Measurements from ENCODE around the gene TMEM89.

Gene TMEM89

DNA sequence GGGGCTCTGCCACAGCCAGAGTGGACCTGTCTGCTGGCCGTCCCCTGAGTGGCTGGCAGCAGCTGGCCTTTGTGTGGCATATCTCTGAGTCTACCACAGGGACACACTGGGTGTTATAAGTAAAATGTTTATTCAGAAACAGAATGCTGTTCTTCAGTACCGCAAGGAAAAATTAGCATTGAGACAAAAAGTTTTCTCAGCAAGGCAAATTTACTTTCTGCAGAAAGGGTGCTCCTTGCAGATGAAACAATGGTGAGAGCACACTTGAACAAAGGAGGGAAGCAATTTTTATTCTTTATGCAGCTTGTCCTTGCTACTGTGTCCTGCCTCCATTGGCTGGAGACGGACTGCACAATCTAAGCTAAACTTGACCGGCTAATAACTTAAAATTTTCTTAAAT, 4.0 kb downstream of the TMEM89 start:
- H3K4me3 ChIP-seq (ENCODE audit: low read depth, low read length) = no peak overlapping the region
- in situ Hi-C loops (cut with HindIII; ENCODE audit: low sequenced_read_pairs) = no loop called here
- TF ChIP-seq CTCF (IDR thresholded peaks at IDR 0.05; ENCODE audit: low read depth, low read length, missing control alignments) = no peak
- DNase-seq (ENCODE audit: low read depth) = no peak

DNA sequence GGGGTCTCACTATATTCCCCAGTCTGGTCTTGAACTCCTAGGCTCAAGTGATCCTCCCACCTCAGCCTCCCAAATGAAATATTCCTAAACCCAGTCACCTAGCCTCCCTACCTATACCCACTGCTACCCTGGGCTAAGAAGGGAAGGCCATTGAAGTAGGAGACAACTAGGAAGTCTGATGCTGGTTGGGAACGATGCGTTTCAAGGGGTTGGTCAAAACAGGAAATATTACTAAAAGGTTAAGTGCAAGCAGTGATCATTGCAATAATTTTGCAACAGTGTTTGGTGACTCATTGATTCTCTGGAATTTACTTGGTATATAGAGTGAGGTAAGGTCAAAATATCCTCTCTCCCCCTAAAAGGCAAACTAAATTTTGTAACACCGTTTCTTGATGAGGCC, 7.5 kb downstream of the TMEM89 start:
- no peak for TF ChIP-seq CTCF (IDR thresholded peaks at IDR 0.05; ENCODE audit: low read depth, low read length, missing control alignments)
- in situ Hi-C loops (cut with HindIII; ENCODE audit: low sequenced_read_pairs) = no loop called here

GRCh38 chr3:48612309-48612708, 9.3 kb downstream of the TMEM89 start:
- no peak for DNase-seq (ENCODE audit: low read depth)
- no peak for TF ChIP-seq CTCF (IDR thresholded peaks at IDR 0.05; ENCODE audit: low read depth, low read length, missing control alignments)
- H3K4me3 ChIP-seq (ENCODE audit: low read depth, low read length) = no peak overlapping the region
- in situ Hi-C loops (cut with HindIII; ENCODE audit: low sequenced_read_pairs) = no loop called here

More for the DNA sequence above, 7.5 kb downstream of the TMEM89 start:
- no peak for DNase-seq (ENCODE audit: low read depth)
- no peak overlapping the region for H3K4me3 ChIP-seq (ENCODE audit: low read depth, low read length)

GRCh38 chr3:48609088-48610005, 12.2 kb downstream of the TMEM89 start, which contains the start of gene UQCRC1:
Gene UQCRC1 (minus strand): TSS chr3:48609646. CDS start chr3:48609620, 26 bp downstream.
- peak within 1 kb of the TSS; percentile 94 for H3K4me3 ChIP-seq (ENCODE audit: low read depth, low read length)
- DNase-seq (ENCODE audit: low read depth) = peak; percentile 85
- peak; percentile 70 for TF ChIP-seq CTCF (IDR thresholded peaks at IDR 0.05; ENCODE audit: low read depth, low read length, missing control alignments)
- in situ Hi-C loops (cut with HindIII; ENCODE audit: low sequenced_read_pairs) = no loop called here

GRCh38 chr3:48607519-48607918, 14.1 kb downstream of the TMEM89 start:
- no peak for TF ChIP-seq CTCF (IDR thresholded peaks at IDR 0.05; ENCODE audit: low read depth, low read length, missing control alignments)
- no peak overlapping the region for H3K4me3 ChIP-seq (ENCODE audit: low read depth, low read length)
- in situ Hi-C loops (cut with HindIII; ENCODE audit: low sequenced_read_pairs) = no loop called here
- no peak for DNase-seq (ENCODE audit: low read depth)

GRCh38 chr3:48601622-48601994, 20.0 kb downstream of the TMEM89 start:
- TF ChIP-seq CTCF (IDR thresholded peaks at IDR 0.05; ENCODE audit: low read depth, low read length, missing control alignments) = no peak
- H3K4me3 ChIP-seq (ENCODE audit: low read depth, low read length) = no peak overlapping the region
- in situ Hi-C loops (cut with HindIII; ENCODE audit: low sequenced_read_pairs) = no loop called here
- no peak for DNase-seq (ENCODE audit: low read depth)
